ENCODE results near the gene PAX5.

Gene PAX5

GRCh38 chr9:37046683-37047082 is 12.6 kb upstream of the PAX5 start:
- Mint-ChIP-seq H3K9me3 (no peaks in the 10 kb centered on the region), H3K27me3 (ENCODE audit: low read depth) (peaks cover 67% of the 10 kb centered on the region), H3K27ac (no peak overlapping the region), H3K36me3 (ENCODE audit: low read depth) (no peaks in the 10 kb centered on the region), H3K4me3 (no peak overlapping the region), H3K4me1 (ENCODE audit: low read depth) (no peaks in the 10 kb centered on the region)

GRCh38 chr9:37042421-37042820 is 8.4 kb upstream of the PAX5 start:
- Mint-ChIP-seq H3K4me3 (no peak overlapping the region), H3K36me3 (ENCODE audit: low read depth) (no peaks in the 10 kb centered on the region), H3K9me3 (no peaks in the 10 kb centered on the region), H3K4me1 (ENCODE audit: low read depth) (peaks cover 3% of the 10 kb centered on the region), H3K27ac (no peak overlapping the region), H3K27me3 (ENCODE audit: low read depth) (peaks cover 84% of the 10 kb centered on the region)

DNA sequence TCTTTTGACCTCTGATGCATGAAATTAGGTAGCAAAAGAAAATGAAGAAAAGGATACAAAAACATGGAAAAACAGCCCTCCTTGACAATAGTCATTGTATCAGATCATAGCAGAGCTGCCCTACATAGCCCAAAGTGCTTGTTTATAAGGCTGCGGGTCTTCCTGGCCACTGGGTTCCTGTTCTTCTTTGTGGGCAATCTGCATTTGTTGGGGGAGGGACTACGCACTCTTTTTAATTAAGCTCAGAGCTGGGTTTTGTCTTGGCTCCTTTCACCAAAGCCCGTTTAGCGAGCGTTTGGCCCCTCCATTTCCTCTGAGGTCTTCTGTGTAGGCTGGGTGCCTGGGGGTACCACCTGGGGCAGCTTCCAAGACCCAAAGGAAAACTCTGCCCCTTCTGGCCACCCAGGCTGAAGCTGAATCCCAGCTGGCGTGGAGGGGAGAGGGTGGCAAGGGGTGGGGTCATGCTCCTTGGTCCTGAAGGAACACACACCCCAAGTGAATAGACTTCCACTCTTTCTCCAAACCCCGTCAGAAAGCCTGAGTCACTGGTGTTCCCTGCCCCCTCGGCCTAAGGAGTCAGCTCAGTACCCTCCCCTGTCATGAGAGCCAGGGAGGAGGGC is 6.5 kb upstream of the PAX5 start:
- no peak overlapping the region for H3K27ac Mint-ChIP-seq
- H3K36me3 Mint-ChIP-seq (ENCODE audit: low read depth), result peaks cover 10% of the 10 kb centered on the region
- H3K4me3 Mint-ChIP-seq, result no peak overlapping the region
- peaks cover 92% of the 10 kb centered on the region for H3K27me3 Mint-ChIP-seq (ENCODE audit: low read depth)
- H3K9me3 Mint-ChIP-seq, result no peaks in the 10 kb centered on the region
- H3K4me1 Mint-ChIP-seq (ENCODE audit: low read depth), result peaks cover 15% of the 10 kb centered on the region

DNA sequence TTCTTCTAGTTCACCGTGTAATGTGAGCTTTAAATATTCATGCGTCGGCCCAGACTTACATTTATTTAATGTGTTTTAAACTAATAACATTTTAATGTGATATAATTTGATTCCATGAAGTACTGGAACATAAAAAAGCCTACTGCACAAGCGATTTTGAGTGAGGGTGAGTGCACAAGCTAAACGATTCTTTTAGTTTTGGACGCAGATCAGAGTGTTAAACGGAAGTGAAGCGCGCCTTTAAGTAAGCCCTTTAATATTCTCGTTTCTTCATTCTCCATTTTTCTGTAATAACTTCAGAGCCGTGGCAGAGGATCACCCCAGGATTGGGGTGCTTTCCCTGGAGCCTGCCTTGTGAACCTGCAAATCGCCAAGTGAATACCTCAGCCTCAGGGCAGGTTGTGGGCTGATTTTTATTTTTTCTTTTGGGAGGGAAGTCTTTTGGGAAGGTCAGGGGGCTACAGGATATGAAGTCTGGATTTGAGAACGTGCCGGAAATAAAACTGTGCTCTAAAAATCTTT is 4.9 kb upstream of the PAX5 start:
- Mint-ChIP-seq H3K27me3 (ENCODE audit: low read depth) (peaks cover 94% of the 10 kb centered on the region), H3K4me1 (ENCODE audit: low read depth) (peaks cover 21% of the 10 kb centered on the region), H3K9me3 (no peaks in the 10 kb centered on the region), H3K27ac (no peak overlapping the region), H3K4me3 (no peak overlapping the region), H3K36me3 (ENCODE audit: low read depth) (peaks cover 10% of the 10 kb centered on the region)

- Mint-ChIP-seq H3K27ac (no peak overlapping the region), H3K27me3 (ENCODE audit: low read depth) (peaks cover 95% of the 10 kb centered on the region), H3K36me3 (ENCODE audit: low read depth) (peaks cover 10% of the 10 kb centered on the region), H3K4me3 (peak overlapping the region; percentile 28), H3K9me3 (no peaks in the 10 kb centered on the region), H3K4me1 (ENCODE audit: low read depth) (peaks cover 21% of the 10 kb centered on the region)
Measured at GRCh38 chr9:37038302-37038942, 4.4 kb upstream of the PAX5 start.

GRCh38 chr9:37037503-37038301 is 3.6 kb upstream of the PAX5 start:
- no peaks in the 10 kb centered on the region for H3K9me3 Mint-ChIP-seq
- peaks cover 21% of the 10 kb centered on the region for H3K4me1 Mint-ChIP-seq (ENCODE audit: low read depth)
- H3K36me3 Mint-ChIP-seq (ENCODE audit: low read depth), result peaks cover 10% of the 10 kb centered on the region
- H3K4me3 Mint-ChIP-seq, result peak overlapping the region; percentile 90
- H3K27me3 Mint-ChIP-seq (ENCODE audit: low read depth), result peaks cover 95% of the 10 kb centered on the region
- H3K27ac Mint-ChIP-seq, result peak overlapping the region; percentile 68

DNA sequence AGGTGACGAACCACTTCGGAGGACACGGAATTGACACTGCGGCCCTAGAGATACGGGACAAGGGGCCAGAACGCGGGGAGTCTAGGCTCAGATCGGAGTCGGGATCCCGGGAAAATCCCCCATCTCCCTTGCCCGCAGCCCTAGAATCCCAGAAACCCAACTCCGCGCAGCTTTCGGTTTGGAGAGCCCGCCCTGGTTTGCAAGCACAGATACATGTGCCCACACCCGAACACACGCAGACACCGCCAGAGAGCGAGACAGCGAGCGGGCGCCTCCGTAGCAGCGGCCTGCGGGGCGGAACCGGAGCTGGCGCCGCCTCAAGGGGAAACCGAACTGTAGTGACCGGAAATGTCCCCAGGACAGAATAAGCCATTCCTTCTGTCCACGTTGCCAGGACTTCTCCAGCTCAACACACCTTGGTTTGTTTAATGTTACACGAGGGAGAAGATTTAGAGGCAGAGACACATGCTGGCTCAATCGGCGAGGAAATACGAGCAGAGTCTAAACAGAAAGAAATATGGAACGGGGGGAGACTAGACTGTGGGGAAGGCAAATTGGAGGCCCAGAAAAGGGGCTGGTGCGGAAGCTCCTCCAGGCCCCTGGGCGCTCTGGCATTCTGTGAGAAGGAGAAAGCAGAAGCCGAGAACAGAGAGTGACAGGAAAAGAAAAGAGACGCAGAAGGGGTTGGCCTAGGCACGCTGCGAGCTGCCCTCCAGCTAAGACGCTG is 2.9 kb upstream of the PAX5 start:
- Mint-ChIP-seq H3K27ac (peak overlapping the region; percentile 68), H3K36me3 (ENCODE audit: low read depth) (peaks cover 10% of the 10 kb centered on the region), H3K27me3 (ENCODE audit: low read depth) (peaks cover 95% of the 10 kb centered on the region), H3K9me3 (no peaks in the 10 kb centered on the region), H3K4me3 (peak overlapping the region; percentile 90), H3K4me1 (ENCODE audit: low read depth) (peaks cover 21% of the 10 kb centered on the region)

GRCh38 chr9:37036371-37036775 is 2.3 kb upstream of the PAX5 start:
- Mint-ChIP-seq H3K27me3 (ENCODE audit: low read depth) (peaks cover 95% of the 10 kb centered on the region), H3K27ac (no peak overlapping the region), H3K9me3 (no peaks in the 10 kb centered on the region), H3K4me1 (ENCODE audit: low read depth) (peaks cover 21% of the 10 kb centered on the region), H3K4me3 (peak overlapping the region; percentile 90), H3K36me3 (ENCODE audit: low read depth) (peaks cover 10% of the 10 kb centered on the region)

DNA sequence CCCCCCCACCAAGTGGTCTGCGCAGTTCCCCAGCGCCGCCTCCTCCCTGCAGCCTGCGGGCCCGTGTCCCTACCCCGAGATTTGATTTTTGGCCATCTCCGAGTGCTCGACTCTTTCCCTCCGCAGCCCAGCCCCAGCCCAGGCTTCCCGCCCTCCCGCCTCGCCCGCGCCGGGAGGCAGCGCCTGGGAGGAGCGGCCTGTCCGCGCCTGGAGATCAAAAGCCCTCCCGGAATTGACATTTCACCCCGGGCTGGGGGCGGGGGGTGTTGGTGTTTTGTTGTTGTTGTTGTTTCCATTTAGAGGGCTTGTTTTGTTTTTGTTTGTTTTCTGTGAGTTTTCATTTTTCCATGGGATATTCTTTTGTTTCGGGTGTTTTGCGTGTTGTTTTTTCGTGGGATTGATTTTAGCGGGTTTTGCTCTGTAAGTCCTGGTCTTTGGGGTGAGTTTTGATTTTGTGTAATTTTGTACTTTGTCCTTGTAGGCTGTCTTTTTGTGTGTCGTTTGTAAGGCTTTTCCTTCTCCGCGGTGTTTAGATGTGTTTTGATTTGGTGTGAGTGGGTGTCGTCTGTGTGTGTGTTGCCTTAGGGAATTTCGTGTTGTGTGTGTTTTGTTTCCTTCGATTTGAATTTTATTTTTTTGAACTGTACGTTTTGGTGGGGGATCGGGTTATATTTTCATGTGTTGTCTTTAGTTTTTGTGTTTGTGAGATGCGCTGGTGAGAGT is 1.7 kb upstream of the PAX5 start:
- peak overlapping the region; percentile 75 for H3K4me3 Mint-ChIP-seq
- peaks cover 95% of the 10 kb centered on the region for H3K27me3 Mint-ChIP-seq (ENCODE audit: low read depth)
- H3K36me3 Mint-ChIP-seq (ENCODE audit: low read depth), result peaks cover 10% of the 10 kb centered on the region
- peaks cover 21% of the 10 kb centered on the region for H3K4me1 Mint-ChIP-seq (ENCODE audit: low read depth)
- peak overlapping the region; percentile 16 for H3K27ac Mint-ChIP-seq
- no peaks in the 10 kb centered on the region for H3K9me3 Mint-ChIP-seq

GRCh38 chr9:37034938-37035647 is 1.0 kb upstream of the PAX5 start:
- Mint-ChIP-seq H3K27me3 (ENCODE audit: low read depth) (peaks cover 95% of the 10 kb centered on the region), H3K4me1 (ENCODE audit: low read depth) (peaks cover 24% of the 10 kb centered on the region), H3K4me3 (peak overlapping the region; percentile 56), H3K36me3 (ENCODE audit: low read depth) (peaks cover 10% of the 10 kb centered on the region), H3K27ac (no peak overlapping the region), H3K9me3 (no peaks in the 10 kb centered on the region)

DNA sequence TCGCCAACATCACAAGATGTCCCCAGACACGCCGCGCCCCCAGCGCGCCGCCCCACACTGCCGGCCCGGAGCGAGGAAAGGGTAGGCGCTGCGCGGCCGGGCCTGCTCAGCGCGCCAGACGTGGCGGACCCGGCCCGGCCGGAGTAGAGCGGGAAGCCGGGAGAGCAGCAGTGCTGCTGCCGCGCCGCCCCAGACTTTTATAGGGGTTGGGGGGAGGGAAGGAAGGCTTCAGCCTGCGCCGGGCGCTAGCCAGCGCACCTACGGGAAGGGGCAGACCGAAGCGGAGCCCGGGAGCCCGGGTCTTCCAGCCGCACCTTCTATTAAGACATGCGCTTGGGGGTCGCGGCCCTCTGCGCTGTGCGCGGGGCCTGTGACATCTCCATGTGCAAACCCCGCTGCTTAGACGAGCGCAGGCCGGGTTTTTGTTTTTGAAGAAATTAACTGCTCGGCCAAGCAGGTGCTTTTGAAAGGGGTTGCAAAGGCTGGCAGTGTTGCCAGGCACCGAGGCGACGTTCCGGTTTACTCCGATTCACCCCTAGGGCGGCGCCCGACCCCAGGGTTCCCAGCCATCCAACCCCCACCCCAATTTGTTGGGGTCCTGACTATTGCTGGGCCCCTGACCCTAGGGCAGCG is 353 bp upstream of the PAX5 start:
- Mint-ChIP-seq H3K9me3 (no peaks in the 10 kb centered on the region), H3K4me1 (ENCODE audit: low read depth) (peaks cover 24% of the 10 kb centered on the region), H3K4me3 (peak overlapping the region; percentile 35), H3K27ac (no peak overlapping the region), H3K36me3 (ENCODE audit: low read depth) (peaks cover 10% of the 10 kb centered on the region), H3K27me3 (ENCODE audit: low read depth) (peaks cover 95% of the 10 kb centered on the region)

GRCh38 chr9:37033141-37033540 is 927 bp downstream of the PAX5 start:
- Mint-ChIP-seq H3K9me3 (no peaks in the 10 kb centered on the region), H3K4me3 (peak overlapping the region; percentile 9), H3K27me3 (ENCODE audit: low read depth) (peaks cover 95% of the 10 kb centered on the region), H3K27ac (no peak overlapping the region), H3K4me1 (ENCODE audit: low read depth) (peaks cover 25% of the 10 kb centered on the region), H3K36me3 (ENCODE audit: low read depth) (peaks cover 10% of the 10 kb centered on the region)

- peaks cover 27% of the 10 kb centered on the region for H3K4me1 Mint-ChIP-seq (ENCODE audit: low read depth)
- peaks cover 12% of the 10 kb centered on the region for H3K36me3 Mint-ChIP-seq (ENCODE audit: low read depth)
- no peak overlapping the region for H3K4me3 Mint-ChIP-seq
- H3K27me3 Mint-ChIP-seq (ENCODE audit: low read depth), result peaks cover 95% of the 10 kb centered on the region
- no peaks in the 10 kb centered on the region for H3K9me3 Mint-ChIP-seq
- H3K27ac Mint-ChIP-seq, result no peak overlapping the region
Measured at GRCh38 chr9:37032713-37033112, 1.4 kb downstream of the PAX5 start.

Data from T-helper 1 cell treated with Interleukin-12 subunit alpha and Interleukin-12 subunit beta and Interleukin-4 antibody, amounts not matched to agents 30 μg/mL and 1 μg/mL, for 36 hours (primary cell).